K562 (cell line): ENCODE results near the gene CDH16. TPM values are rescaled to one million over a fixed set of nuclear protein-coding genes. Genes with fewer than 3 reads are reported as not detected.

Experiments
- ATAC-seq: fragments of 200-7000 bp; cut with Tn5 transposase; 3 replicates; pipeline ENCODE4 v1.9.1; 2020; ENCODE audit warnings: moderate library complexity
- BruUV-seq: library from RNA; stranded (reverse); fragments of 400-500 nt; replicated peaks from 2 replicates; lab custom pipeline; 2021; lab: Mats Ljungman, UMichigan
- CTCF ChIA-PET: fragments of 300-600 bp; formaldehyde crosslinking; extraction: SDS; loops from one replicate; lab custom pipeline; 2021; ENCODE audit warnings: low intra/inter-chr PET ratio; lab: Yijun Ruan, JAX
- POLR2A ChIA-PET: fragments of 300-600, 350-650 bp; sonication (Branson Sonifier 250); formaldehyde crosslinking; extraction: SDS; loops from one replicate; lab custom pipeline; 2021; ENCODE audit warnings: antibody characterized with exemption, inconsistent platforms; lab: Yijun Ruan, JAX
- DNase-seq, 4 experiments: peaks; one replicate each; pipeline versions ENCODE4 v3.0.0 to v3.0.0-alpha.2; 2011 to 2018; ENCODE audit warnings: low spot score in 3 of 4, mixed read lengths in 3 of 4; ENCODE audit errors: extremely low read depth in 1 of 4
- FAIRE-seq: peaks from 2 replicates; lab custom pipeline; 2011; peaks lifted over from hg19 to GRCh38; lab: Jason Lieb, UNC
- H2AFZ ChIP-seq: 2 replicates; pipeline ENCODE4 v1.6.0; 2011; ENCODE audit warnings: low read depth, low read length, control low read depth, inconsistent platforms
- H3K27ac ChIP-seq: fragments of 200-600 bp; 3 replicates; pipeline ENCODE4 v1.8.0; 2011; ENCODE audit warnings: low read depth, mild to moderate bottlenecking, control low read depth, inconsistent platforms, low read length, moderate library complexity, mixed read lengths; ENCODE audit errors: extremely low read depth
- H3K27me3 ChIP-seq, 2 experiments: fragments of 300-600 bp in 1 of 2; 2 replicates in 1 of 2; 3 replicates in 1 of 2; pipeline versions ENCODE4 v1.6.0 to v1.8.0; 2011; ENCODE audit warnings: inconsistent platforms in 2 of 2, low read length in 2 of 2, mild to moderate bottlenecking in 1 of 2, mixed read lengths in 1 of 2, moderate library complexity in 1 of 2; ENCODE audit not compliant: control insufficient read depth in 2 of 2, insufficient read depth in 2 of 2
- H3K36me3 ChIP-seq: fragments of 300-600 bp; 3 replicates; pipeline ENCODE4 v1.8.0; 2011; ENCODE audit warnings: mild to moderate bottlenecking, low read length, inconsistent platforms; ENCODE audit not compliant: control insufficient read depth, insufficient read depth
- H3K4me1 ChIP-seq, 2 experiments: fragments of 200-600 bp in 1 of 2; replicated peaks in 1 of 2; 2 replicates in 1 of 2; 3 replicates in 1 of 2; pipeline versions ENCODE4 v1.5.1 to v1.8.0; 2011; ENCODE audit warnings: inconsistent platforms in 2 of 2, low read length in 2 of 2, mild to moderate bottlenecking in 1 of 2, mixed read lengths in 1 of 2, moderate library complexity in 1 of 2; ENCODE audit not compliant: control insufficient read depth in 2 of 2, insufficient read depth in 2 of 2
- H3K4me2 ChIP-seq: 2 replicates; pipeline ENCODE4 v1.6.1; 2011; ENCODE audit warnings: low read length, control low read depth, inconsistent platforms, mixed read lengths; ENCODE audit not compliant: insufficient read depth
- H3K4me3 ChIP-seq: fragments of 200-600 bp; sonication (generic), shearing (Covaris generic); 2 replicates; pipeline ENCODE4 v1.5.1; 2016; ENCODE audit warnings: control low read depth, inconsistent platforms
- H3K79me2 ChIP-seq: fragments of 200-600 bp; 3 replicates; pipeline ENCODE4 v1.8.0; 2011; ENCODE audit warnings: low read length, inconsistent platforms; ENCODE audit not compliant: control insufficient read depth, insufficient read depth
- H3K9ac ChIP-seq, 2 experiments: 2 replicates each; pipeline versions ENCODE4 v1.6.0 to v1.6.1; 2011; ENCODE audit warnings: low read depth in 2 of 2, low read length in 2 of 2, control low read depth in 1 of 2, inconsistent platforms in 1 of 2, mild to moderate bottlenecking in 1 of 2, mixed read lengths in 1 of 2; ENCODE audit not compliant: insufficient read depth in 1 of 2
- H3K9me1 ChIP-seq: one replicate; pipeline ENCODE4 v1.6.0; 2011; ENCODE audit warnings: inconsistent platforms, mild to moderate bottlenecking, low read length, moderate library complexity; ENCODE audit not compliant: control insufficient read depth, insufficient read depth
- H3K9me3 ChIP-seq: replicated peaks from 2 replicates; pipeline ENCODE4 v1.5.1; 2011; ENCODE audit warnings: low read depth, low read length, inconsistent platforms; ENCODE audit not compliant: control insufficient read depth, insufficient read depth
- H4K20me1 ChIP-seq: replicated peaks from 2 replicates; pipeline ENCODE4 v1.6.1; 2011; ENCODE audit warnings: low read length, inconsistent platforms, mixed read lengths; ENCODE audit not compliant: control insufficient read depth, insufficient read depth
- CREB1 ChIP-seq, 2 experiments: sonication (generic) in 1 of 2; formaldehyde crosslinking in 1 of 2; IDR thresholded peaks; 2 replicates each; pipeline versions ENCODE4 v1.6.1 to v1.8.0; 2012 to 2022; ENCODE audit warnings: inconsistent platforms in 1 of 2, mild to moderate bottlenecking in 1 of 2, missing genetic modification reagents in 1 of 2, moderate library complexity in 1 of 2
- FOSL1 ChIP-seq: fragments of 200-800 bp; sonication (Bioruptor generic); conservative IDR thresholded peaks from 2 replicates; pipeline ENCODE4 v1.6.1; 2016; ENCODE audit warnings: missing genetic modification characterization, missing compliant biosample characterization
- NFIC ChIP-seq: fragments of 450-650 bp; IDR thresholded peaks from 2 replicates; pipeline ENCODE4 v1.6.1; 2017; ENCODE audit warnings: mild to moderate bottlenecking, inconsistent platforms
- NUFIP1 ChIP-seq: fragments of 450-650 bp; IDR thresholded peaks from 2 replicates; pipeline ENCODE4 v1.6.1; 2018; ENCODE audit not compliant: partially characterized antibody
- RCOR1 ChIP-seq, 2 experiments: IDR thresholded peaks; 2 replicates each; pipeline ENCODE4 v1.6.1; 2012; ENCODE audit warnings: low read depth in 2 of 2, low read length in 2 of 2, borderline replicate concordance in 1 of 2, improper control_type of control experiment in 1 of 2
- SRF ChIP-seq, 2 experiments: fragments of 250-450, 450-650 bp in 1 of 2; sonication (Bioruptor Pico) in 1 of 2; sonication (generic) in 1 of 2; formaldehyde crosslinking; IDR thresholded peaks; 2 replicates each; pipeline versions ENCODE4 v1.5.0 to v1.5.1; 2020 to 2022; ENCODE audit warnings: mild to moderate bottlenecking in 1 of 2, missing genetic modification reagents in 1 of 2
- ZNF282 ChIP-seq: sonication (generic); formaldehyde crosslinking; IDR thresholded peaks from 2 replicates; pipeline ENCODE4 v1.8.1; 2023; ENCODE audit warnings: missing genetic modification reagents
- ZNF57 ChIP-seq: fragments of 450-650 bp; formaldehyde crosslinking; IDR thresholded peaks from 2 replicates; pipeline ENCODE4 v1.4.0; 2020; ENCODE audit warnings: mild to moderate bottlenecking, moderate library complexity
- WGBS: fragments of 100-300 bp; shearing (Covaris generic); methylation state at CpG from one replicate; pipeline ENCODE4 v1.1.6; 2016; ENCODE audit warnings: low coverage, mixed read lengths; ENCODE audit not compliant: insufficient coverage; ENCODE audit errors: missing lambda C conversion rate; 5-methylcytosine and 5-hydroxymethylcytosine counted together
- in situ Hi-C: fragments of 300-500 bp; cut with MboI; formaldehyde crosslinking; loops from 4 replicates; pipeline ENCODE4 v1.15.0; 2018; ENCODE audit warnings: inconsistent platforms, mixed read lengths
- intact Hi-C: fragments of 100-400 bp; cut with micrococcal nuclease; formaldehyde crosslinking; loops from 2 replicates; pipeline ENCODE4 v1.14.2; 2022
- polyA plus RNA-seq, 8 experiments: library from polyadenylated mRNA; depleted of rRNA in 4 of 8; stranded (reverse) in 5 of 8; unstranded in 3 of 8; fragments of >200 nt; fragmentation: Nextera tagmentation in 2 of 8; fragmentation: Illumina TruSeq in 1 of 8; extraction: Ambion mirVana in 2 of 8; extraction: Trizol in 1 of 8; gene quantifications; 2 replicates each; pipeline versions ENCODE4 v1.2.1 to v1.2.3, GENCODE V29; 2011 to 2014; ENCODE audit warnings: inconsistent platforms in 1 of 8, missing spikeins in 1 of 8
- total RNA-seq, 7 experiments: library from RNA; depleted of rRNA in 6 of 7; stranded (reverse); fragments of >200 nt in 6 of 7; fragmentation: Illumina TruSeq in 2 of 7; extraction: Trizol in 2 of 7; gene quantifications; 2 replicates each; pipeline versions ENCODE4 v1.2.1 to v1.2.3, GENCODE V29; 2011 to 2021; ENCODE audit warnings: low replicate concordance in 1 of 7
- TF ChIP-seq, protein P1 (sequence below): sonication (generic); IDR thresholded peaks from 2 replicates; pipeline ENCODE4 v1.6.1; 2016

CDH16 gene
- total and polyA plus RNA-seq, 9 of the 15 experiments (the other 6 are each of a cell fraction or from before 2014, with no cell fraction given), result not detected

DNA sequence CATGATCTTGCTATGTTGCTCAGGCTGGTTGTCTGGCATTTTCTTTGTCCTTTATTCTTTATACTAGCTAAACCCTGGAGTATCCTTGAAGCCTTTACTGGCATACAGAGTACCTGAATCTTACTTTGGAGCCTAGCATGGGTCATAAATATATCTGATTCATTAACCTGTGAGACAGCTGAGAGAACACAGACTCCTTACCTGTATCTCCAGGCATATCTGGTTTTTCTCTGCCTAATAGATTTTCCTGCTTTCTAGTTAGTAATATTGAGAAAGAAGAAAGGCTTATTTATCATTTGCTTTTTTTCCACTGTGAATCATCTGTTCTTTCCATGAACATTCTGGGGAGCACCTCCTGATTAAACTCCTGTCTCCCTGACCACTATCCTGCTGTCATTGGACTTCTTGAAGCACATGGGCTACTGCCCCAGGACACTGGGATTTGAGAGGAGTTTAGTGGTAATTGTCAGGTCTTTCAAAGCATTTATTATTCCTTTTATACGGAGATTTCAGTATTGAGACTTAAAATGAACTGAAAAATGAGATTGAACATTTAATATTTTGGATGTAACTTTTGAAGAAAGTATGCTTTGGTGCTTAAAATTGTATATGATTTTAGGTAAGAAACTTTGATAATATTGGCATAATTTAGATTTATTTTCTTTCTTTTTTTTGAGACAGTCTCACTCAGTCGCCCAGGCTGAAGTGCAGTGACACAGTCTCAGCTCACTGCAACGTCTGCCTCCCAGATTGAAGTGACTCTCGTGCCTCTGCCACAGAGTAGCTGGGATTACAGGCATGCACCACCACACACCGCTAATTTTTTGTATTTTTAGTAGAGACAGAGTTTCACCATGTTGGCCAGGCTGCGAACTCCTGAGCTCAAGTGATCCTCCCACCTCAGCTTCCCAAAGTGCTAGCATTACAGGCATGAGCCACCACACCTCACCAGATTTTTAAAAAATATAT is 29.8 kb downstream of the CDH16 start (continued):
- TF ChIP-seq NUFIP1 (no peak), ZNF57 (CRISPR knock-in tag) (no peak)
- TF ChIP-seq, all 486 proteins: peak for 0

DNA sequence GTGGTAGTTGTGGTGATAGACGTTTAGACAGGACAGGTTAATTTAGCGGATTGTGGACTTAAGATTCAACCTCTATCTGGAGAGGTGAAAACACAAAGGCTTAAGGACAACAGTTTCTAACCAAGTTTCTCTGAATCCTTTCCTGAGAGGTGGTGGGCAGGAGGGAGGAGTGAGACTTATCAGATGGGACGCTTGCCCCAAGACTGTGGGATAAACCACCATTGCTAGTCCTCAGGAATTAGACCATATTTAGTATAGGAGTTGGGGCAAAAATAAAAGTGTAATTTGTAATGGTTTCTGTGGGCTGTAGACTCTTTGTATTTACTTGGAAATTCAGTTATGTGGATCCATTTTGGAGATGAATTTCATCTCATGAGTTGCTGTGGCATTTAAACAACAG is 31.8 kb downstream of the CDH16 start:
- WGBS, result 11% methylated on average over 3 of the region's 3 CpGs
- in situ Hi-C loops, result no loop called here
- Histone ChIP-seq H3K9me1 (no peaks in the 10 kb centered on the region), H3K9ac (0 out of 4 replicates have a peak overlapping the region, but pooled peaks of 1 of the 2 experiments have one; percentile 6), H3K36me3 (peaks cover 69% of the 10 kb centered on the region), H2AFZ (no peak overlapping the region), H4K20me1 (no peaks in the 10 kb centered on the region; the same call in 1 of the 2 replicates), H3K4me1 (peaks cover 15 to 16% of the 10 kb centered on the region in 2 experiments; a peak in 4 of 5 replicates), H3K27me3 (no peaks in the 10 kb centered on the region), H3K79me2 (peaks cover 7% of the 10 kb centered on the region), H3K27ac (no peak overlapping the region), H3K4me2 (peak overlapping the region; percentile 32; the same call in 1 of the 2 replicates), H3K4me3 (no peak overlapping the region), H3K9me3 (no peaks in the 10 kb centered on the region)
- ATAC-seq (no peak), DNase-seq (peak in 1 of 4 experiments; percentile 7), FAIRE-seq (peak; percentile 15)
- BruUV-seq, result no TSS peak
- intact Hi-C loops, result no loop called here
- TF ChIP-seq ZNF282 (CRISPR knock-in tag) (no peak), FOSL1 (tag) (0 out of 2 replicates have a peak, but pooled peaks have one; percentile 14), CREB1 (IDR thresholded peaks at IDR 0.05) (no peak), CREB1 (CRISPR knock-in tag; IDR thresholded peaks at IDR 0.05) (no peak), NFIC (peak; percentile 46), RCOR1 (IDR thresholded peaks at IDR 0.05; ENCODE audit: borderline replicate concordance in 1 of 2, low read depth in 2 of 2, low read length in 2 of 2) (peak in 1 of 2 experiments; percentile 54; a peak in 1 of 4 replicates), SRF (CRISPR knock-in tag; IDR thresholded peaks at IDR 0.05) (peak in 1 of 2 experiments; percentile 61; a peak in 1 of 4 replicates)
- TF ChIP-seq, protein P1, sequence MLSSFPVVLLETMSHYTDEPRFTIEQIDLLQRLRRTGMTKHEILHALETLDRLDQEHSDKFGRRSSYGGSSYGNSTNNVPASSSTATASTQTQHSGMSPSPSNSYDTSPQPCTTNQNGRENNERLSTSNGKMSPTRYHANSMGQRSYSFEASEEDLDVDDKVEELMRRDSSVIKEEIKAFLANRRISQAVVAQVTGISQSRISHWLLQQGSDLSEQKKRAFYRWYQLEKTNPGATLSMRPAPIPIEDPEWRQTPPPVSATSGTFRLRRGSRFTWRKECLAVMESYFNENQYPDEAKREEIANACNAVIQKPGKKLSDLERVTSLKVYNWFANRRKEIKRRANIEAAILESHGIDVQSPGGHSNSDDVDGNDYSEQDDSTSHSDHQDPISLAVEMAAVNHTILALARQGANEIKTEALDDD, result peak; percentile 91
- ChIA-PET CTCF (no interaction called here), POLR2A (interaction anchor here (1.8 kb wide), 1 partner anchor 14 kb away, joined by 5 read pairs; no protein-coding TSS in a partner anchor)
